Activated T-helper 1 cell treated with anti-CD3 and anti-CD28 coated beads, Interleukin-12 subunit alpha, Interleukin-12 subunit beta, Interleukin-2, Interleukin-4 antibody, amounts not matched to agents 30 ng/mL and 10 ng/mL and 1 ng/mL, durations not matched to agents 14 hours and 24 hours and 36 hours (primary cell): Measurements from ENCODE around the gene SEMA3G. TPM values are rescaled to one million over a fixed set of nuclear protein-coding genes. Genes with fewer than 3 reads are reported as not detected.

Experiments
- DNase-seq: peaks from one replicate; pipeline ENCODE4 v3.0.0; 2021; ENCODE audit warnings: low spot score
- H3K27ac Mint-ChIP-seq: one replicate; pipeline ENCODE4 v1.8.0; 2021; ENCODE audit warnings: mild to moderate bottlenecking, mixed read lengths
- H3K27me3 Mint-ChIP-seq: one replicate; pipeline ENCODE4 v1.8.0; 2022; ENCODE audit warnings: mild to moderate bottlenecking, moderate library complexity, mixed read lengths; ENCODE audit not compliant: insufficient read depth
- H3K36me3 Mint-ChIP-seq: one replicate; pipeline ENCODE4 v1.8.0; 2021; ENCODE audit warnings: low read depth, mixed read lengths
- H3K4me1 Mint-ChIP-seq: one replicate; pipeline ENCODE4 v1.8.0; 2021; ENCODE audit warnings: low read depth, mixed read lengths
- H3K4me3 Mint-ChIP-seq: one replicate; pipeline ENCODE4 v1.8.0; 2021; ENCODE audit warnings: mild to moderate bottlenecking, moderate library complexity, mixed read lengths
- H3K9me3 Mint-ChIP-seq: one replicate; pipeline ENCODE4 v1.8.0; 2021; ENCODE audit warnings: mixed read lengths
- intact Hi-C: fragments of 100-400 bp; cut with micrococcal nuclease; formaldehyde crosslinking; loops from one replicate; pipeline ENCODE4 v1.15.1; 2024
- total RNA-seq: library from RNA; stranded (reverse); gene quantifications from 2 replicates; pipeline ENCODE4 v1.2.3, GENCODE V29; 2022

The SEMA3G gene
- total RNA-seq, 1 donor from 2014 or later: 0.13 TPM

DNA sequence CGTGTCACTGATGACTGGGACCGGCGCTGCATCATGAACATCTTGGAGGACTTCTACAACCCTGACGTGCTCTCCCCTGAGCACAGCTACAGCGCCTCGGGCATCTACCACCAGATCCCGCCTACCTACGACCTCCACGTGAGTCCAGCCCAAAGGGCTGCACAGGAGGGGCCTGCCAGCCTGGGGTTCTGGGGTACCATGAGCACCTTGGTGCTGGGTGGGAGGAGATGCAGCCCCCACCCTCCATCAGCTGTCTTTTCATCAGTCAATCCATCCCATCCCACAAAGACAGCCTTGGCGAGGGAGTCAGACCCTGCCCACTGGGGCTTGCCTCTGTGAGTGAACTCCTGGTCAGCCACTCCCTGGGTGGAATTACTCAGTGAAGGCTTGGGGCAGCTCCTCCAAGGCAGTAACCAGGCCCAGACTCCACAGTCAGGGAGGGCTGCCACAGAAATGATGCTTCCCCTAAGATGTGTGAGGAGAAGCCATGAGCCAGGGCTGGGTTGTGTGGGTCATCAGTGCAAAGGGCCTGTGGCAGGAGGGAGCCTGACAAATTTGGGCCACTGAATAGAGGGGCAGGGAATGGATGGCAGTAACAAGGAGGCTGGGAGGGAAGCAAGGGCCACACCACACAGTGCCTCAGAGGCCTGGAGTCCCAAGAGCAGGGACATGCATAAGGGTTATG, 47.9 kb downstream of the SEMA3G start:
- no peak for DNase-seq
- Mint-ChIP-seq H3K36me3 (peaks cover 14% of the 10 kb centered on the region), H3K4me1 (no peaks in the 10 kb centered on the region), H3K27me3 (no peaks in the 10 kb centered on the region), H3K4me3 (no peak overlapping the region), H3K27ac (no peak overlapping the region), H3K9me3 (no peaks in the 10 kb centered on the region)
- intact Hi-C loops: no loop called here

DNA sequence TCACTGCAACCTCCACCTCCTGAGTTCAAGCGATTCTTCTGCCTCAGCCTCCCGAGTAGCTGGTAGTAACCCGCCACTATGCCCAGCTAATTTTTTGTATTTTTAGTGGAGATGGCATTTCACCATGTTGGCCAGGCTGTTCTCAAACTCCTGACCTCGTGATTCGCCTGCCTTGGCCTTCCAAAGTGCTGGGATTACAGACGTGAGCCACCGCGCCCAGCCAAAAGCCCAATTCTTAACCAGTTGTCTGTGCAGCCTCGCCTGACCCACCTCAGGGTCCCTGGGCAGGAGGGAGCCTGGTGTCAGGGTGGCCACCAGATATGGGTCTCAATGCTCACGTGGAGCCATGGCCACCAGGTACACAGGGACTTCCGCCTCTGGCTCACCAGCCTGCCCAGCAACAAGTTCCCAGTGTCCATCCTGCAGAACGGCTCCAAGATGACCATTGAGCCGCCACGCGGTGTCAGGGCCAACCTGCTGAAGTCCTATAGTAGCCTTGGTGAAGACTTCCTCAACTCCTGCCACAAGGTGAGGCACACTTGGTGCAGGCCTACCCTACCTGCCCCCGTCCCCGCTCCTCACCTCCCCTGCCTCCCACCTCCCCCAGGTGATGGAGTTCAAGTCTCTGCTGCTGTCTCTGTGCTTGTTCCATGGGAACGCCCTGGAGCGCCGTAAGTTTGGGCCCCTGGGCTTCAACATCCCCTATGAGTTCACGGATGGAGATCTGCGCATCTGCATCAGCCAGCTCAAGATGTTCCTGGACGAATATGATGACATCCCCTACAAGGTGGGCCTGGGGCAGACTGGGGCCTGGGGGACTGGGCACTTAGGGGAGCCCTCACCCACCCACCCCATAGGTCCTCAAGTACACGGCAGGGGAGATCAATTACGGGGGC, 48.6 kb downstream of the SEMA3G start:
- intact Hi-C loops: no loop called here
- no peaks in the 10 kb centered on the region for H3K9me3 Mint-ChIP-seq
- H3K27me3 Mint-ChIP-seq: no peaks in the 10 kb centered on the region
- H3K4me1 Mint-ChIP-seq: no peaks in the 10 kb centered on the region
- no peak overlapping the region for H3K4me3 Mint-ChIP-seq
- no peak for DNase-seq
- peaks cover 12% of the 10 kb centered on the region for H3K36me3 Mint-ChIP-seq
- H3K27ac Mint-ChIP-seq: no peak overlapping the region

DNA sequence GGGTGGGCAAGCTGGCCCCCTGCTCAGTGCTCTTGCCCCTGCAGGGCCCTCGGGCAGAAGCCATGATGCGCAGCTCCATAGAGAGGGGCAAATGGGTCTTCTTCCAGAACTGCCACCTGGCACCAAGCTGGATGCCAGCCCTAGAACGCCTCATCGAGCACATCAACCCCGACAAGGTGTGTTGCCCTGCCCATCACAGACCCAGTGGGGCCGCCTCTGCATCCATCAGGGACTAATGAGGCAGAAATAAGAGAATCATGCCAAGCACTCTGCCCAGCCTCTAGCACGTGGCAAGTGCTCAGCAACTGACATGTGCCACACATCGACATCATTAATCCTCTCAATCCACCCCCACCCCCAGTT, 49.4 kb downstream of the SEMA3G start:
- no peaks in the 10 kb centered on the region for H3K4me1 Mint-ChIP-seq
- intact Hi-C loops: no loop called here
- H3K9me3 Mint-ChIP-seq: no peaks in the 10 kb centered on the region
- no peak for DNase-seq
- H3K4me3 Mint-ChIP-seq: no peak overlapping the region
- no peaks in the 10 kb centered on the region for H3K27me3 Mint-ChIP-seq
- H3K27ac Mint-ChIP-seq: no peak overlapping the region
- peaks cover 12% of the 10 kb centered on the region for H3K36me3 Mint-ChIP-seq

DNA sequence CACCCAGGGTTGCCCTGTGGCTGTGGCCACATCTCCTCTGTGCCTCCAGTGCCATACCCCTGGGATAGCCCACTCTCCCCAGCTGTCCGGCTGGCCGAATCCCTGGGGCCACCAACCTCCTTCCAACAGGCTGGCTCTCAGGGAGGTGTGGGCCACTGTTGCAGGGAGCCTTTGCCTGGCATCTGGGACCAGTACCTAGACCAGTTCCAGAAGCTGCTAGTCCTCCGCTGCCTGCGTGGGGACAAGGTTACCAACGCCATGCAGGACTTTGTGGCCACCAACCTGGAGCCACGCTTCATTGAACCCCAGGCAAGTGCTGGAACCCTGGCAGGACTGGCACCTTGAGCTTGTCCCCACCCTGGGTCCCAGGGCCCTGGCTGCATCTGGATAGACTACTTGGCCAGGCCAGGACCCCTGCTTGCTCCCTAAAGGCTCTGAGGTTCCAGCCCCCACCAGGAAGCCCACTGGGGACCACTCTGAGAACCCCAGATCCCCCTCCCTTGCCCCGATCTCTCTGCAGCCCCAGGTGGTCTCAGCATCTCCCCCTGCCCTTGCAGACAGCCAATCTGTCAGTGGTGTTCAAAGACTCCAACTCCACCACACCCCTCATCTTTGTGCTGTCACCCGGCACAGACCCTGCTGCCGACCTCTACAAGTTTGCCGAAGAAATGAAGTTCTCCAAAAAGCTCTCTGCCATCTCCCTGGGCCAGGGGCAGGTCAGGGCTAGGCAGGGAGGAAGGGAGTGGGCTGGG, 50.0 kb downstream of the SEMA3G start:
- no peaks in the 10 kb centered on the region for H3K27me3 Mint-ChIP-seq
- no peaks in the 10 kb centered on the region for H3K9me3 Mint-ChIP-seq
- DNase-seq: no peak
- H3K27ac Mint-ChIP-seq: no peak overlapping the region
- H3K36me3 Mint-ChIP-seq: peaks cover 12% of the 10 kb centered on the region
- no peaks in the 10 kb centered on the region for H3K4me1 Mint-ChIP-seq
- intact Hi-C loops: no loop called here
- H3K4me3 Mint-ChIP-seq: no peak overlapping the region

DNA sequence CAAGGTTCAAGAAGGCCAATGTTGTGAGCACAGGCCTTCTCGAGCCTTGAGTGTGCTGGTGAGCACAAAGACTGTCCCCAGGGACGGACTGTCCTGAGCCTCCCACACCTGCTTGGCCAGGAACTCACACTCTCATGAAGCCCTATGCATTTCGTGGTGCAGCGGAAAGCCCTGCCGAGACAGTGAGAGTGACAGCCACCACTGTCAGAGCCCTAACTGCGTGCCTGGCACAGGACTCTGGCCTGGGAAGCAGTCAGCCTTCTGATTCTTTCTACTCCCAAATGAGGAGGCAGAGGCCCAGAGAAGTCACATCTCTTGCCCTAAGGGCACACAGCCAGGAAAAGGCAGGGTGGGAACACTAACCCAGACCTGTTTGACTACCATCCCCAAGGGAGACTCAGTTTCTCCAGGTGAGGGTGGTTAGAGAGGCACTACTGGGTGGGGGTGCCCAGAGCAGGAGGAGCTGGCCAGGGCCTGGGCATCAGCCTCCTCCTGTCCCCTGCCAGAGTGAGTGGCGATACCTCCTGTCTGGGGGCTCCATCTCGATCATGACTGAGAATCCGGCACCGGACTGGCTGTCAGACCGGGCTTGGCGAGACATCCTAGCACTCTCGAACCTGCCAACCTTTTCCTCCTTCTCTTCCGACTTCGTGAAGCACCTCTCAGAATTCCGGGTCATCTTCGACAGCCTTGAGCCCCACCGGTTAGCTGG, 50.8 kb downstream of the SEMA3G start:
- H3K27ac Mint-ChIP-seq: no peak overlapping the region
- peaks cover 12% of the 10 kb centered on the region for H3K36me3 Mint-ChIP-seq
- no peak overlapping the region for H3K4me3 Mint-ChIP-seq

DNA sequence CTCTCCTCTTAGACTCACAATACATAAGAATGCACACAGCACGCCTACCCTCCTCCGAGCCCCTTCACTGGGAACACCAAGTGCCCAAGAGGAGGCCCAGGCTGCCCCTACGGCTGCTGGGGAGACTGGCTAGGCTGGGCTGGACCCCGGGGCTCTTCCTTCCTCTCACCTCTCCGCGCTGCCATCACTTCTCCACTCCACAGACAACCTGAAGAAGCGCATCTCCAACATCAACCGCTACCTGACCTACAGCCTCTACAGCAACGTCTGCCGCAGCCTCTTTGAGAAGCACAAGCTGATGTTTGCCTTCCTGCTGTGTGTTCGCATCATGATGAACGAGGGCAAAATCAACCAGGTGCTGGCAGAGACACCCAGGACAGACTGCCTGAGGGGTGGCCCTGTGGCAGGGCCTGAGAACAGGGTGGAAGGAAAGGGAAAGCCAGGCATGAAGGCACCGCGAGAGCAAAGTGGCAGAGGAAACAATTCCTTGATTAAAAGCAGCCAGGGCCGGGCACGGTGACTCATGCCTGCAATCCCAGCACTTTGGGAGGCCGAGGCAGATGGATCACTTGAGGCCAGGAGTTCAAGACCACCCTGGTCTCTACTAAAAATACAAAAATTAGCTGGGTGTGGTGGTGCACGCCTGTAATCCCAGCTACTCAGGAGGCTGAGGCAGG, 51.6 kb downstream of the SEMA3G start:
- DNase-seq: no peak
- Mint-ChIP-seq H3K36me3 (peaks cover 12% of the 10 kb centered on the region), H3K9me3 (no peaks in the 10 kb centered on the region), H3K4me3 (no peak overlapping the region), H3K4me1 (no peaks in the 10 kb centered on the region), H3K27me3 (no peaks in the 10 kb centered on the region), H3K27ac (no peak overlapping the region)
- intact Hi-C loops: no loop called here

More for the DNA sequence above, 50.8 kb downstream of the SEMA3G start:
- DNase-seq: no peak
- H3K4me1 Mint-ChIP-seq: no peaks in the 10 kb centered on the region
- H3K27me3 Mint-ChIP-seq: no peaks in the 10 kb centered on the region
- no peaks in the 10 kb centered on the region for H3K9me3 Mint-ChIP-seq
- intact Hi-C loops: no loop called here

DNA sequence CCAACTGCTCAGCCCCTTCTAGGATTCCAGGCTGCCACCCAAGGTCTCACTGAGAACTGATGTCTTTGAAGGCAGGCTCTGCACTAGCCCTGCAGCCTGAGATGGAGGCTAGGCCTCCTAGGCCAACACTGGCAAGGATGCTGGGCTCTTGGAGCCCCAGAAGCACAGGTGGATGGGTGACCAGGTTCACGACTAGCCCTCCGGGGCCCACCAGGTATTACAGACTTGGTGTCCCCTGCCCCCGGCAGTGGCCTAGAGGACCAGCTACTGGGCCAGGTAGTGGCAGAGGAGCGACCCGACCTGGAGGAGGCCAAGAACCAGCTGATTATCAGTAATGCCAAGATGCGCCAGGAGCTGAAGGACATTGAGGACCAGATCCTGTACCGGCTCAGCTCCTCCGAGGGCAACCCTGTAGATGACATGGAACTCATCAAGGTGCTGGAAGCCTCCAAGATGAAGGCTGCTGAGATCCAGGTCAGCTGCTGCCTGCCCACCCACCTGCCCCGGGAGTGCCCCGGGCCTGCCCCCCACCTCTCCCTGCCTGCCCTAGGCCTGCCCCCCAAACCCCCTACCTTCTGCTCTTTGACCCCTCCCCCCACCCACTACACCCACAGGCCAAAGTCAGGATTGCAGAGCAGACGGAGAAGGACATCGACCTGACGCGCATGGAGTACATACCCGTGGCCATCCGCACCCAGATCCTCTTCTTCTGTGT, 52.5 kb downstream of the SEMA3G start:
- H3K4me1 Mint-ChIP-seq: no peaks in the 10 kb centered on the region
- no peaks in the 10 kb centered on the region for H3K27me3 Mint-ChIP-seq
- no peak for DNase-seq
- no peaks in the 10 kb centered on the region for H3K9me3 Mint-ChIP-seq
- intact Hi-C loops: no loop called here
- no peak overlapping the region for H3K4me3 Mint-ChIP-seq
- H3K27ac Mint-ChIP-seq: no peak overlapping the region
- peaks cover 12% of the 10 kb centered on the region for H3K36me3 Mint-ChIP-seq

DNA sequence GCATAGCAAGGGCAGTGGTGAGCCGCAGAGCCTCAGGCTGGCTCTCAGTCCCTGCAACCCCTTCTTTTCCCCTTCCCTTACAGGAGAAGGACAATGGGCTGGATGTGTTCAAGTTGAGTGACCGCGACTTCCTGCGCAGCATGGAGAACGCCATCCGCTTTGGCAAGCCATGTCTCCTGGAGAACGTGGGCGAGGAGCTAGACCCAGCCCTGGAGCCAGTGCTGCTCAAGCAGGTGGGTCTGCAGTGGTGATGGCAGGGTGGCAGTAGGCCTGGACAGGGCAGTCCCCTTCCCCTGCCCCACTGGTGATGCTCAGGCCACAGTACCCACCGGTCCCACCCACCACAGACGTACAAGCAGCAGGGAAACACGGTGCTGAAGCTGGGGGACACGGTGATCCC, 53.8 kb downstream of the SEMA3G start:
- Mint-ChIP-seq H3K36me3 (peaks cover 12% of the 10 kb centered on the region), H3K9me3 (no peaks in the 10 kb centered on the region)

DNA sequence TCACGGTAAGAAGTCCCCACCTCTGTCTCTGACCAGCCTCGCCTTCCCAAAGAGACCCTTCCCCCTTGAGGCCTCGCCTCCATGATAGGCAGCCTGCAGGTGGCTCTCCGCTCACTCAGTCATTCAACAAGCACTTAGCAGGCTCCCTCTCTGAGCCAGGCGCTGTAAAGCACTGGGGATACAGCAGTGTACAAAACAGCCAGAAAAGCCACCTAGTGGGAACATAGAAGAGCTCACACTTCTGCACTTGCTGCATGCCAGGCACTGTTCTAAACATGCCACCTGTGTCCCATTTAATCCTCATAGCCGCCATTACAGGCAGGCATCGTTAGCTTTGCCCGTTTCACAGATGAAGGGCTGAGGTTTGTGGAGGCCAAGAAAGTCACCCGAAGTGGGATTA, 56.0 kb downstream of the SEMA3G start:
- H3K36me3 Mint-ChIP-seq: peaks cover 12% of the 10 kb centered on the region
- intact Hi-C loops: no loop called here
- no peak overlapping the region for H3K27ac Mint-ChIP-seq
- DNase-seq: no peak
- no peaks in the 10 kb centered on the region for H3K27me3 Mint-ChIP-seq
- no peaks in the 10 kb centered on the region for H3K4me1 Mint-ChIP-seq
- no peak overlapping the region for H3K4me3 Mint-ChIP-seq
- no peaks in the 10 kb centered on the region for H3K9me3 Mint-ChIP-seq

More for the DNA sequence above, 53.8 kb downstream of the SEMA3G start:
- Mint-ChIP-seq H3K27me3 (no peaks in the 10 kb centered on the region), H3K4me1 (no peaks in the 10 kb centered on the region), H3K4me3 (no peak overlapping the region), H3K27ac (no peak overlapping the region)
- intact Hi-C loops: no loop called here
- DNase-seq: no peak

DNA sequence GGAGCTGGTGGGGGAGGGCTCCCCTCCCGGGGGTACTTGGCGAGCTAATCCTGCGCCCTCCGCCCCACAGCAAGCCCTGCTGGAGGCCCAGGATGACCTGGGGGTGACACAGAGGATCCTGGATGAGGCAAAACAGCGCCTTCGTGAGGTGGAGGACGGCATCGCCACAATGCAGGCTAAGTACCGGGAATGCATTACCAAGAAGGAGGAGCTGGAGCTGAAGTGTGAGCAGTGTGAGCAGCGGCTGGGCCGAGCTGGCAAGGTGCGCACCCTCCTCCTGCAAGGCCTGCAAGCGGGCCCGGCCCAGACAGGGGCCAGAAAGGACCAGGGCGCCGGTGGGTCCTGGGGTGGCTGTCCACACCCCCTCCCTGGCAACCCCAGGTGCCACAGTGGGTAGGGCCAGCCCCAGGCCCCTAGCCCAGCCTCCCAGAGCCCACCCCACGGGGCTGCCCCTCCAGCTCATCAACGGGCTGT, 56.5 kb downstream of the SEMA3G start:
- Mint-ChIP-seq H3K27ac (no peak overlapping the region), H3K4me3 (no peak overlapping the region), H3K27me3 (no peaks in the 10 kb centered on the region), H3K9me3 (no peaks in the 10 kb centered on the region), H3K4me1 (no peaks in the 10 kb centered on the region), H3K36me3 (peaks cover 12% of the 10 kb centered on the region)
- DNase-seq: no peak
- intact Hi-C loops: no loop called here

DNA sequence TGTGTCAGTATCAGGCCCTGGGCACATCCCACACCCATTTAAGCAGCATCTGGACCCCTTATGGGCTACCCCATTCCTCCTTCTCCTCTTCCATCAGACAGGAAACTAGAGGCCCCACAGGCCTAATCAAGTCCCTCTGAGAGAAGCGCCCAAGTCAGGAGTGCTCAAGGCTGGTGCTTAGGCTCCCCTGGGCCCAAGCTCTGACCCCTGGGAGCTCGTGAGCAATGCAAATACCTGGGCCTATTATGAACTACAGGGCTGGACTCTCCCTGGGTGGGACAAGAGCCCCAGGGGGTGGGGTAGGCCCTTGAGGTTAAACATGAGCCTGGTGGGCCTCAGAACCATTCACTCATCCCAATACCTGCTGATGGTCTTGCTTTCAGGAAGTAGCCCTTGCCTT, 57.4 kb downstream of the SEMA3G start:
- Mint-ChIP-seq H3K4me3 (no peak overlapping the region), H3K27me3 (no peaks in the 10 kb centered on the region), H3K27ac (no peak overlapping the region), H3K9me3 (no peaks in the 10 kb centered on the region), H3K36me3 (peaks cover 6% of the 10 kb centered on the region), H3K4me1 (no peaks in the 10 kb centered on the region)
- no peak for DNase-seq
- intact Hi-C loops: no loop called here

DNA sequence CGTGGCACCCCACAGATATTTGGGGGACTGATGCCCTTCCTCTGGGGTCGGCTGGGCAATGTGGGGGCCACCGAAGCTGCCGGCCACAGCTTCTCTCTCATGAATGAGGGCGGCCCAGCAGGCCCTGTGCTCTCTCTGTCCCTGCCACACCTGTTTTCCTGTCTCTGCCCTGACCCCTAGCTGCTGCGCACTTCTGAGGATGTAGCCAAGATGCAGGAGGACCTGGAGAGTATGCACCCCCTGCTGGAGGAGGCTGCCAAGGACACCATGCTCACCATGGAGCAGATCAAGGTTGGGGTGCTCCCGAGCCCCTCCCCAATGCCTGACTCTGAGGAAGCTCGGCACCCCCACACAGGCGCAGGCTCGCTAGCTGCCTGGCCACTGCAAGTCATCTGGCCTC, 59.7 kb downstream of the SEMA3G start:
- no peak overlapping the region for H3K27ac Mint-ChIP-seq
- no peaks in the 10 kb centered on the region for H3K4me1 Mint-ChIP-seq
- H3K4me3 Mint-ChIP-seq: no peak overlapping the region
- H3K9me3 Mint-ChIP-seq: no peaks in the 10 kb centered on the region
- no peaks in the 10 kb centered on the region for H3K36me3 Mint-ChIP-seq
- H3K27me3 Mint-ChIP-seq: no peaks in the 10 kb centered on the region
- intact Hi-C loops: no loop called here
- DNase-seq: no peak
